HUES6 (cell line): ENCODE results near the gene ENOX1.
"Not testable (repeated sequence)": the region's sequence is repeated elsewhere in the genome, so short reads cannot be mapped to it uniquely, and the experiment has no call there.

Source experiments
- H3K27ac ChIP-seq: 2 replicates; pipeline ENCODE4 v1.7.0; 2013; ENCODE audit warnings: low read depth, mild to moderate bottlenecking, low read length, inconsistent platforms
- H3K27me3 ChIP-seq: 2 replicates; pipeline ENCODE4 v1.6.1; 2013; ENCODE audit warnings: low read length; ENCODE audit not compliant: control insufficient read depth, insufficient read depth
- H3K36me3 ChIP-seq: 2 replicates; pipeline ENCODE4 v1.6.1; 2013; ENCODE audit warnings: low read length; ENCODE audit not compliant: control insufficient read depth, insufficient read depth
- H3K4me1 ChIP-seq: 2 replicates; pipeline ENCODE4 v1.6.1; 2013; ENCODE audit warnings: low read length; ENCODE audit not compliant: control insufficient read depth, insufficient read depth
- H3K4me3 ChIP-seq: 2 replicates; pipeline ENCODE4 v1.5.1; 2013; ENCODE audit warnings: low read depth, low read length
- H3K9ac ChIP-seq: one replicate; pipeline ENCODE4 v1.6.1; 2013; ENCODE audit warnings: mild to moderate bottlenecking, low read length
- H3K9me3 ChIP-seq: 2 replicates; pipeline ENCODE4 v1.6.1; 2013; ENCODE audit warnings: low read depth, low read length; ENCODE audit not compliant: control insufficient read depth, insufficient read depth

The ENOX1 gene

DNA sequence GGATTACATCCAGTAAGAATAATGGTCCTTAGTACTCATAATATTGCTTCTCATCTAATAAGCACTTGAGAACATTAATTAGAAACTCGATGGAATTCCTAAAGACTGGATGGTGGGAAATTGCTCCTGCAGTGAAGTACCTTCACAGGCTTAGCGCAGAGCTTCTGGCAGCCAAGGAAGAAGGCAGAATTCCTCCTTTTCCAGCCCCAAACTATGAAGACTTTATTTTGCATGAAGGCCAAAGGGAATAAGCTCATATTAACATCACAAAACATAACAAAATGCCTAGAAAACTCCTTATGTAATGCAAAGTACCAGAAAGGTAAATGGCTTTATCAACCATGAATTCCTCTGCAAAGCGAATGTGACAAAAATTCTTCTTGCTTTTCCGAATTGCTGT, 427.2 kb downstream of the ENOX1 start:
- Histone ChIP-seq H3K9me3 (no peaks in the 10 kb centered on the region), H3K27me3 (no peaks in the 10 kb centered on the region), H3K27ac (peak overlapping the region; percentile 16; the same call in 1 of the 2 replicates), H3K4me1 (peaks cover 50% of the 10 kb centered on the region), H3K9ac (no peak overlapping the region), H3K4me3 (peak overlapping the region; percentile 10; the same call in 1 of the 2 replicates), H3K36me3 (no peaks in the 10 kb centered on the region)

DNA sequence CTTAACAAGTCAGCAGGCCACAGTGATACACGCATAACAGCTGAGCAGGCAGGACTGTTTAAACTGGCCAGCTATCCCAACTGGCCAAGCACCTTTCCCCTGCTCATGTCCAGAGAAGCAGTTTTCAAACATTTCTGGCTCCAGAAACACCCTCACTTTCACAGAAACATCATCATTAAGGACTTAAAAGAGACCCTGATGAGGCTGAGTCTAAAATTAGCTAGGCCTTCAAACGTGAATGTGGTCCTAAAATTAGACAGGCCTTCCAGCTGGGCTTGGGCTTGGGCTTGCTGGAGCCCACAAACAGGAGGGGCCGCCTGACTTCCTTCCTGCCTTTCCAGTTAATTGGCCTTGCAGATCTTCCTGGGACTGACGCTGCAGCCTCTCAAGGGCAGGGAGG, 429.2 kb downstream of the ENOX1 start:
- no peaks in the 10 kb centered on the region for H3K27me3 ChIP-seq
- no peaks in the 10 kb centered on the region for H3K36me3 ChIP-seq
- no peak overlapping the region for H3K9ac ChIP-seq
- H3K4me3 ChIP-seq, result no peak overlapping the region
- H3K4me1 ChIP-seq, result peaks cover 43% of the 10 kb centered on the region
- no peak overlapping the region for H3K27ac ChIP-seq
- no peaks in the 10 kb centered on the region for H3K9me3 ChIP-seq

DNA sequence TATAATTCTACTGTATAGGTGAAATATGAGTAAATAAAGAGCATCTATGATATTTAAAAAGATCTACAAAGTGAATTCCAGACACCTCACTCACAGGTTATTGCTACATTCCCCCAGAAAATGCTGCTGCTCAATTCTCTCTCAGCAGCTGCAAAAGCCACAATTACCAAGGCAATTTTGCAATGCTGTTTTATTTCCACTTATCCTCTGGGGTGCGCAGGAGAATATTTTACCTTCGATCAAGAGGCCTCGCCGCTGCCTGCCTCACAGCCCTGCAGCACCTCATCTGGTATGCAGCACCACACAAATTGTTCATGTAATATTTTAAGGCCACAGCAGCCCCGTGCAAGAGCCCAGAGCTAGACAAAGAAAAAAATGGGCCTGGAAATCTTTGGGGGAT, 430.2 kb downstream of the ENOX1 start:
- Histone ChIP-seq H3K27ac (no peak overlapping the region), H3K4me3 (no peak overlapping the region), H3K4me1 (peaks cover 37% of the 10 kb centered on the region), H3K9me3 (no peaks in the 10 kb centered on the region), H3K27me3 (no peaks in the 10 kb centered on the region), H3K9ac (no peak overlapping the region), H3K36me3 (no peaks in the 10 kb centered on the region)

DNA sequence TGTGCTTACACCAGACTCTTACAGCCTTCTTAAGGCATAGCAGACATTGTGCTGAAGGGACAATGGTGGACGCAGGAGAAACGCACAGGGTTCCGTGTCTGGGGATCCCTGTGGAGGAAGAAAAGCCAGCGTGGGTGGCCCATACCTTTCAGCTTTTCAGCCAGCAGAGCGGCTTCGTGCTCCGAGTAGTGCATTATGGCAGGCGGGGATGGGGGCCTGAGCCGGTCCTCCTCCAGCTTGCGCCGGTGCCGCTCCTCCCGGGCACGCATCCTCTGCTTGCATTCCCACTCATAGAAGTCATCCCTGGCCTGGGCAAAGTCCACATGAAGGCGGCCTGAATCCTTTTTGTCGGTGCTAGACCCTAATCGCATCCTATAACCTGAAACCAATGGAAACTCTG, 431.0 kb downstream of the ENOX1 start:
- H3K36me3 ChIP-seq, result no peaks in the 10 kb centered on the region
- no peaks in the 10 kb centered on the region for H3K9me3 ChIP-seq
- H3K9ac ChIP-seq, result no peak overlapping the region
- H3K4me1 ChIP-seq, result peaks cover 32% of the 10 kb centered on the region
- no peaks in the 10 kb centered on the region for H3K27me3 ChIP-seq
- no peak overlapping the region for H3K4me3 ChIP-seq
- H3K27ac ChIP-seq, result no peak overlapping the region

DNA sequence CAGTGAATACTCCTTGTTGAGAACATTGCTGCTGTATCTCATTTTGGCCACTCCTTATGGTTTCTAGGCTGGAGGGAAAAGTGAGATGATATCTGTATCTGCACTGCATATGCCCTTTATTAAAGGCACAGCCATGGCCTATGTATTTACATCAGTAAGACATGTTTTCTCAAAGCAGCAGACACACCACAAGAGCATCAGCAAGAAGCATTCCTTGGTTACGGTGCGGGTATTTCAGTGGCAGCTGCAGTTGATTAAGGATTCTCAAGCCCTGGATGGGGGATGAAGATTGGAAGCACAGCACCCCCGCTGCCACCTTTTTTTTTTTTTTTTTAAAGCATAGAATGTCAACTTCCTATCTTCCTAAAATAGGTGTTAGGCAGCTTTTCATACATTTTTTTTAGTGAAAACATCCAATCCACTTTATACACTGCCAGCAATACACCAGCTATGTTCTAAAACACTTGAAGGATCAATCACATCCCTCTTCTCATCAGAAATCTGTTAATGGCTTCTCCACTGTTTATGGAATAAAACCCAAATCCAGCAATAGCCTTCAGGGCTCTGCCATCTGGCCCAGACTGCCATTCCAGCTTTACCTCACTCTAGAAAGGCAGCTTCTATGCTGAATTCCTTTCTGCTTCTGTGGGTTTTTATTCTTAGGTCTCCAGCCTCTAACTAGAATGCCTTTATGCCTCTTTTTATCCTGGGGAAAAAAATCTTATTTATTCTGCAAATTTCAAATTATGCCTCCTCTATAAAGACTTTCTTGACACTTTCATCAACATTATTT, 432.4 kb downstream of the ENOX1 start:
- Histone ChIP-seq H3K27me3 (no peaks in the 10 kb centered on the region), H3K9me3 (no peaks in the 10 kb centered on the region), H3K27ac (no peak overlapping the region), H3K36me3 (no peaks in the 10 kb centered on the region), H3K9ac (no peak overlapping the region), H3K4me1 (peaks cover 19% of the 10 kb centered on the region), H3K4me3 (no peak overlapping the region)

DNA sequence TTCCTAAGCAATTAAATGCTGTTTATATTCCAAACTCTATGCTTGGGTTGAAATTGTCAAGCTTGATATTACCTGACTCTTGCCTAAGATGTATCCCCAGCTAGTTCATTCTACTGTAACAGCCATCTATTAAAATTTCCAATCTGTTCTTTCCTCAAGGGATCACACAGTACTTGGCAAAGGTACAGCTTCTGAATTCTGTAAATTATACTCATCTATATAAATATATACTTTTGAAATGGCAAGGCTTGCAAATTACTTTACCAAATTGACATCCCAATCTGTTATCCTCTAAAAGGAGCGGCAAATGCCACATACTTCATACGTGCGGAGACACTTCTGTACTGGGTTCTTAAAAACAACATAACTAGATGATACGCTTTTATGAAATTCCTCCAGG, 433.1 kb downstream of the ENOX1 start:
- Histone ChIP-seq H3K27ac (no peak overlapping the region), H3K9me3 (no peaks in the 10 kb centered on the region), H3K4me1 (peaks cover 13% of the 10 kb centered on the region), H3K36me3 (no peaks in the 10 kb centered on the region), H3K4me3 (no peak overlapping the region), H3K27me3 (no peaks in the 10 kb centered on the region), H3K9ac (no peak overlapping the region)

DNA sequence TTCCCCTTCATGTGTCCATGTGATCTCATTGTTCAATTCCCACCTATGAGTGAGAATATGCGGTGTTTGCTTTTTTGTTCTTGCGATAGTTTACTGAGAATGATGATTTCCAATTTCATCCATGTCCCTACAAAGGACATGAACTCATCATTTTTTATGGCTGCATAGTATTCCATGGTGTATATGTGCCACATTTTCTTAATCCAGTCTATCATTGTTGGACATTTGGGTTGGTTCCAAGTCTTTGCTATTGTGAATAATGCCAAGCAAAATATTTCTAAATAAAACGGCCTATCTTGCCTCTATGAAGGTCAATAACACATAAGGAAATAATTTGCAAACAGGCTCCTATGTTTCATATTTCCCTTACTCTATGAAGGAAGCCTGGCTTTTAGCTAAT, 435.2 kb downstream of the ENOX1 start:
- H3K9me3 ChIP-seq, H3K27me3 ChIP-seq, H3K36me3 ChIP-seq: not testable (repeated sequence)

DNA sequence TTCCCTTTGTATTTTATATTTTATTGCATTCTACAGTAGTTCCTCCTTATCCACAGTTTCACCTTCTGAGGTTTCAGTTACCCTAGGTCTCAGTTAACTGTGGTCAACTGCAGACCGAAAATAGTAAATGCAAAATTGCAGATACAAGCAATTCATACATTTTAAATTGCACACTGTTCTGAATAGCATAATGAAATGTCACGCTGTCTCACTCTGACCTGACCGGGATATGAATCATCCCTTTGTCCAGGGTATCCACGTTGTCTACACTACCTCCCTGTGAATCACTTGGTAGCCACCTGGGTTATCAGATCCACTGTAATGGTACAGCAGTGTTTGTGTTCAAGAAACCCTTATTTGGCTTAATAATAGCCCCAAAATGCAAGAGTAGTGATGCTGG, 438.4 kb downstream of the ENOX1 start:
- Histone ChIP-seq H3K27ac (no peak overlapping the region), H3K36me3 (no peaks in the 10 kb centered on the region), H3K9ac (no peak overlapping the region), H3K4me1 (peaks cover 5% of the 10 kb centered on the region; the same call in 1 of the 2 replicates), H3K4me3 (no peak overlapping the region), H3K27me3 (no peaks in the 10 kb centered on the region), H3K9me3 (no peaks in the 10 kb centered on the region)

More for the DNA sequence above, 435.2 kb downstream of the ENOX1 start:
- H3K4me3 ChIP-seq, H3K4me1 ChIP-seq, H3K9ac ChIP-seq, H3K27ac ChIP-seq: not testable (repeated sequence)

DNA sequence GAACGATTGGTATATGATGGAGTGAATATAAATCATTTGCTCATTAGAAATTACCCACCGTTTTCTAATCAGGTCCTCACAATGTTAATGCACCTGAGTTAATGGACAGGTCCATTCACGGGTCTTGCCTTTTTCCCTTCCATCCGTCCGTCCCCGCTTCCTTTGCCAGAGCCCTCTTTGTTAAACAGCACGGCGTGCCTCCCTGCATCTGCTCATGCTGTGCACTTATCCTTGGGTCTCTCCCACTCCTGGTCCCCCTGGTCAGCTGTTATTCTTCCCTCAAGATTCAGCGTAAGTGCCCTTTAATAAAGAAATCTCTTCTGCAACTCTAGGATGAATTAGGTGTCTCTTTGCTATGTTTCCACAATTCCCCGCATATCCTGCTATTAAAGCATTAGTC, 438.9 kb downstream of the ENOX1 start:
- Histone ChIP-seq H3K4me3 (no peak overlapping the region), H3K4me1 (peaks cover 5% of the 10 kb centered on the region; the same call in 1 of the 2 replicates), H3K9ac (no peak overlapping the region), H3K36me3 (no peaks in the 10 kb centered on the region), H3K27me3 (no peaks in the 10 kb centered on the region), H3K27ac (no peak overlapping the region), H3K9me3 (no peaks in the 10 kb centered on the region)

DNA sequence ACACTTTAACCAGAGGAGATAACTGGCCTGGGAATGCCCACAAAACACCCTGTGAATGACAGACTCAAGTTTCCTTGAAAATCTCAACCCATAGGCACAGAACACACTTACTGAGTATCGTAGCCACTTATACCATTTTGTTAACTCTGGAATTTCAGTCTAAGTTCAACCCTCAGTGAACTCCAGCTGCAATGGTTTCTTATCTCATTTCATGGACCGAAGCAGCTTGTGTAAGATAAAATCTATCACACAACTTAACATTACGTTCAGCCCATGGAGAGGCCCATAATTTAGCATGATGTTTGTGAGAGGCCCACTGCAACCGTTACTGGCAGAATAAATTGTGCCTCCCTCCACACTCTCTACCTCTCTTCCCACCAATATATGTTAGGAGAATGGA, 440.3 kb downstream of the ENOX1 start:
- Histone ChIP-seq H3K36me3 (no peaks in the 10 kb centered on the region), H3K4me3 (no peak overlapping the region), H3K27me3 (no peaks in the 10 kb centered on the region), H3K9me3 (no peaks in the 10 kb centered on the region), H3K4me1 (peaks cover 5% of the 10 kb centered on the region; the same call in 1 of the 2 replicates), H3K27ac (no peak overlapping the region), H3K9ac (no peak overlapping the region)

DNA sequence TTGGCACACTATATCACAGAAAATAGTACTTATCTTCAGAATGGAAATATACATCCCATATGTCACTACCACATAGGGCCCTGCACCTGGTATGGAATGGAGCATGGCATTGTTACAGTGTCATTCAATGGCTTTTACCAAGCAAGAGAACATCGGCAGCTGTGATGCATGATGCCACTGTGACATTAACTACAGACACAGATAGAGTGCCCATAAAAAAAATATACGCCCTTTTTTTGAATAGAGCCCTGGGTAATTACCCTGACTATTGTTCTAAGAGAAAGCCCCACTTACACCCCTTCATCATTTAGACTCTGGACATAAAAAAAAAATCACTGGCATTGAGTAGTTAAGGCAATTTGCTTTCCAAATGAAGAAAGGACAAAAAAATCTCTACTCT, 443.1 kb downstream of the ENOX1 start:
- Histone ChIP-seq H3K4me3 (no peak overlapping the region), H3K27ac (no peak overlapping the region), H3K9ac (no peak overlapping the region), H3K27me3 (no peaks in the 10 kb centered on the region), H3K36me3 (no peaks in the 10 kb centered on the region), H3K9me3 (no peaks in the 10 kb centered on the region), H3K4me1 (peaks cover 5% of the 10 kb centered on the region; the same call in 1 of the 2 replicates)
